GM21515 (cell line): ENCODE data around the gene PCDH15.
"Not testable (repeated sequence)": the region's sequence is repeated elsewhere in the genome, so short reads cannot be mapped to it uniquely, and the experiment has no call there.

Experiments
- ATAC-seq: cut with Tn5 transposase; IDR thresholded peaks from one replicate; pipeline ENCODE4 v1.9.1; 2021; ENCODE audit not compliant: unreplicated experiment

PCDH15 gene

DNA sequence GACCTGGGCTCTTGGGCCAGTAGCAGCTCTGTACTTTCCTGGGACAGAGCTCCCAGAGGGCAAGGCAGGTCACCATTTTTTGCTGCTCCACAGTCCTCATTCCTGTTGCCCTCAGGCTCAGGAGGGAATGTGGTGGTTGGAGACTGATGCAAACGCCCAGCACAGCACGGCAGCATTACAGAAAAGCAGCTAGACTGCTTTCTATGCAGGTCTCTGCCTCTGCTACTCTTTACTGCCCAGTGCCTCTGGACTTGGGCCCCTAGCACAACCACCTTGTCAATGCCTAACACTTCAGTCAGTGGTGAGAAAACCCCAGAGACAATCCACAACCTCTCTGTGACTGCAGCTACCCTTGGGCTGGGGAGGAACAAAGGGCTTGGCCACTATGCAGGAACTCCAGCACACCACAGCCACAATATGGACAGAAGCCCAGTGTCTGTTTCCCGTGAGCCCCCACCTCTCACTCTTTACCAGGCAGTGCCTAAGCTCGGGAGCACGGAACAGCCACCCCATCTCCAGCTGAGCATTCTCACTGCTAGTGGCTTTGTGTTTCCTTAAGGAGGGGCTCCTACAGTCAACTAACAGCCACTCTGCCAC is 790.6 kb downstream of the PCDH15 start:
- no peak for ATAC-seq

- ATAC-seq: no peak
These were observed 791.4 kb downstream of the PCDH15 start for GRCh38 chr10:54009672-54010071.

- ATAC-seq: no peak
These were observed 799.0 kb downstream of the PCDH15 start for GRCh38 chr10:54002077-54002476.

DNA sequence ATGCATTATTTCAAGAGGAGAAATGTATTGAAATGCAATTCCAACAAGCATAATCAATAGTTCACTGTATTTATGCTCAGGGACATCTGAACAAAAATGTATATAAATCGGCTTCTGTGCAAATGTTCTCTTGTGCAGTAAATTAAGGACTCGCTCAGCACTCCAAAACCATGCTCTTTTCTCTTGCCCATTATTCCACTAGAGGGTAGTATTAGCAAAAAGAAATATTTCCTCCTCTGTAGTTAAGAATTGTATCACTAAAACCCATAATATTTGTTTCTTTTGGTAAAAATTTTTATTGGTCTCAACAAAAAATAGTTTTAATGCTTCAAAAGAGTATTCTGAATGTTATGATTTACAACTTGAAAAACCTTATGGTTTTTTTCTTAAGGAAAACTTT is 803.1 kb downstream of the PCDH15 start:
- ATAC-seq: no peak

GRCh38 chr10:53990799-53991238 is 810.2 kb downstream of the PCDH15 start:
- no peak for ATAC-seq

GRCh38 chr10:53983431-53983830 is 817.6 kb downstream of the PCDH15 start:
- no peak for ATAC-seq

GRCh38 chr10:53980210-53980609 is 820.8 kb downstream of the PCDH15 start:
- ATAC-seq: no peak

DNA sequence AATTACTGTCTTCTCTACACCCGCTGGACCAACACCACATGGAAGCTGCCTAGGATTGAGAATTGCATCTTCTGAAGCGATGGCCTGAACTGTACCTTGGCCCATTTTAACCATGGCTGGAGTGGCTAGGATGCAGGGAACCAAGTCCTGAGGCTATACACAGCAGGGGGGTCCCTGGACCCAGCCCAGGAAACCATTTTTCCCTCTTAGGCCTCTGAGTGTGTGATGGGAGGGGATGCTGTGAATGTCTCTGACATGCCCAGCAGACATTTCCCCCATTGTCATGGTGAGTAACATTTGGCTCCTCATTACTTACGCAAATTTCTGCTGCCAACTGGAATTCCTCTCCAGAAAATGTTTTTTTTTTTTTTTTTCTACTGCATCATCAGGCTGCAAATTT is 822.7 kb downstream of the PCDH15 start:
- no peak for ATAC-seq

- no peak for ATAC-seq
These were observed 823.8 kb downstream of the PCDH15 start for GRCh38 chr10:53977267-53977666.

GRCh38 chr10:53957401-53957800 is 843.6 kb downstream of the PCDH15 start:
- ATAC-seq: no peak

DNA sequence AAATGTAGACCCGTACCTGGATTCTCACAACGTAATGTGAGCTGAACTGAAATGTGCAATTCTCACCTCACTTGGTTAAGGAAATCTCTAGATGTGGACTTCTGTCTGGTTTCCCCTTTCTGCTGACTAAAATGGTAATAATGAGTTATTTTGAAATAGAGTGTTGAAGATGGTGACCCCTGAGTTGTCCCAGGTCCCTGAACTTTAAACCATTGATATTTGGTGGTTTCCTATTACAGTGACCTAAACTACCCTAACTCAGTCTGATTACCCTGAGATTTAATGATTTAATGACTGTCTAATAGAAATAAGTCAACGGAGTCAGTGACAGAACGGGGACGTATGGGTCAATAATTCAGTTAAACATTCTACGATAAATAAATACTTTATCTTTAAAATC is 845.9 kb downstream of the PCDH15 start:
- no peak for ATAC-seq

DNA sequence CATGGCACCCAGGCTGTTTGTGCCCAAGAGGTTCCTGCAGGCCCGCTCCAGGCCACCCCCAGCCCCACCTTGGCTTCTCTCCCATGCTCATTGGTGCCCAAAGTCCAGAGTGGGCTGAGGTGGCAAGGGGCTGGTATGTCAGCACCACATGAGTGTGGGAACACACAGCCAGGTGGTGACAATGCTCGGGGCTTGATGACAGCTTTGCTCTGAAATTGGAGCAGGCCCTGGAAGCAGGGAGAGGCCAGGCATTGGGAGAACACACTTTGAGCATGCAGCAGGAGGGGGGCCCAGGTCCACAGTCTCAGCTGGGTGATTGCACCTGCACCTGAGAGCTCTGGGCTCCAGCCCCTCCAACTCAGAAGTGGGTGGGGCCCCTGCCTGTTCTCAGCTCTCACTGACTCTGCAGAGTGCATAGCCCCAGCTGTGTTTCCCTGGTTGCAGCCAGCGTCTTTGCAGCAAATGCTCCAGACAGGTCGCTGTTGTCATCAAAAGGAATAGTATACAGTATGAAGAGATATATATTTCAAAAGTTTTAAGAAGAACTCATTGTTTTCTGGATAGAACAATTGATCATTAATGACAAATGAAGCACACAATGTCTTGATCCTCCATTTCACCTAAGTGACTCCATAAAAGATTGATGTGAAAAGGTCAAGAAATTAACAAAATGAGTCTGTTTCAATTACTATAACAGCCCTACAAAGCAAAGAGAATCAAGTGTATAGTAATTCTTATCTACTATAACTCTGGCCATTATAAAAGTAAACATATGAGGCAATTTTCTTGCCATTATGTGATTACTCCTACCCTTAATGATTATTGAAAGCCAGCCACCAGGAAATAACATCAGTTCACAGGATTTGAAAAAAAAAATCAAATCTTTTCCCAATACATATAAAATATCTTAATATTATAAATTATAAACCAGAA is 848.1 kb downstream of the PCDH15 start:
- ATAC-seq: no peak

DNA sequence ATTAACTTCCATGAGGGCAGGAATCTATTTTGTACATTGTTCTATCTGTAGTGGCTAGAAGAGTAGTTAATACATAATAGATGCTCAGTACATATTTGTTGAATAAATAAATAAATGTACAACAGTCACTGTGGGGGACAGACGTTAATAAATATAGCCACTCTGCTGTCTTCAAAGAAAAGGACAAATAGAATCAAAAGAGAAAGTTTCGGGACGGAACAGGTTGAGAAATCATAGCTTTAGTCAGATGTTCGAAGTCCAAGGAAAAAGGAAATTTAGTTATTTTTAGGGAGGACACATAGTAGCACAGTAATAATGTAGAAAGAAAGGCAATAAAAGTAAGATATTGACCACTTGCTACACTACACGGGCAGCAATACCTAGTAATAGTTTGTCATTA is 861.4 kb downstream of the PCDH15 start:
- ATAC-seq: no peak

- no peak for ATAC-seq
These were observed 870.4 kb downstream of the PCDH15 start for GRCh38 chr10:53930648-53931047.

GRCh38 chr10:53924051-53924700 is 876.9 kb downstream of the PCDH15 start:
- ATAC-seq: not testable (repeated sequence)

GRCh38 chr10:53918755-53919154 is 882.3 kb downstream of the PCDH15 start:
- no peak for ATAC-seq

GRCh38 chr10:53909791-53910190 is 891.2 kb downstream of the PCDH15 start:
- ATAC-seq: no peak

GRCh38 chr10:53904506-53905241 is 896.4 kb downstream of the PCDH15 start:
- no peak for ATAC-seq

DNA sequence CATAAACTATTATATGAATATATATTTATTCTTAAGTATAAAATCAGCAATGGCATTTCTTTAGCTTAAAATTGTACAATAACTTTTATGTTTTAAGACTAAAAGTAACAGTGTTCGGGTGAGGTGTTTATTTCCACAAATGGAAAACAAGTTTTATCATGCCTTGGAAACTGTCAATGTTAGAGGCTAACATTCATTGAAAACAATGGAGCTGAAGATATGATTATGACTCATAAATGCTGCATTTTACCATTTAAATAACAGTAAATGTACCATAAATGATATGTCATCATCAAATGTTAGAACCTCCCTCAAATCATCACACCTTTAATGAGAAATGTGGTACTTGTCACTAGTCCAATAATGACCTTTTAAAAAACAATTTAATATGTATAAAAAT is 897.3 kb downstream of the PCDH15 start:
- no peak for ATAC-seq

DNA sequence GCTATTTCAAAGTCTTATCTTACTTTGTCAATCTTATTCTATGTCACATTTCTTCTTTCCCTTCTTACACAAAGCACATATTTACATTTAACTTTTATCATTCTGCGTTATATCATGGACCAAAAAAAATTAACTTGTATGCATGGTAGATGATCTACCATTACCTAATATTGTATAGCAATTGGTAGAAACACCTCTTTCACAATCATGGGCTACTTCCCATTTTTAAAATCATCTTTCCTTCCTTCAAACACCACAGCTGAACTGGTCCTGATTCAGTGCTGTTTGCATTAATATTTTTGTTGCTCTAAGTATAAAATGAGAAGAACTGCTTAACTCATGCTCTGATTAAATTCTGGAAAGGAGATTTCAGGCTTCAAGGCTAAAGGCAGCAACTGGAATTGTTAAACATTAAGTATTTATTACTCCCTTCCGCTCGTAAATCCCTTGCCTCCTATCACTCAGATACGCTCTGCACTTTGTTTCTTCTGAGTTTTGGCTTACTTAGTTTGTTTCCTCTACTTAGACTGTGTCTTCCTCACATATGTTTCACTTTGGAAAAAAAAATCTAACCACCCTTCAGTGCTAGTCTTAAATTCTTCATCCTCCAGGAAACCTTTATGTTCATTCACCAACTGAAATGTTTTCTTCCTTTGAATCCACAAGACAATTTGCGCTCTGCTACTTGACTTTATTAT is 901.4 kb downstream of the PCDH15 start:
- ATAC-seq: no peak

GRCh38 chr10:53898532-53898931 is 902.5 kb downstream of the PCDH15 start:
- no peak for ATAC-seq
